NB4 (cell line): ENCODE data around the gene NSUN7.
A peak's percentile ranks its signal among the peaks of the same experiment; 100 is the strongest.

Experiments used
- DNase-seq: peaks from one replicate; pipeline ENCODE4 v3.0.0; 2010; ENCODE audit warnings: low read depth
- H3K4me3 ChIP-seq: one replicate; pipeline ENCODE4 v1.5.1; 2011; ENCODE audit warnings: mild to moderate bottlenecking, low read depth, low read length, moderate library complexity
- MAX ChIP-seq: IDR thresholded peaks from 2 replicates; pipeline ENCODE4 v1.6.1; 2011; ENCODE audit warnings: low read depth, low read length
- MYC ChIP-seq: IDR thresholded peaks from 2 replicates; pipeline ENCODE4 v1.6.1; 2011; ENCODE audit warnings: low read depth, low read length
- POLR2A ChIP-seq: IDR thresholded peaks from 2 replicates; pipeline ENCODE4 v1.6.1; 2011; ENCODE audit warnings: mild to moderate bottlenecking; ENCODE audit not compliant: insufficient read length; ENCODE audit errors: extremely low read depth
- TF ChIP-seq, protein P1 (sequence below): IDR thresholded peaks from one replicate; pipeline ENCODE4 v1.5.1; 2012; ENCODE audit warnings: low read depth, low read length

NSUN7 gene

GRCh38 chr4:40769266-40769665 lies 19.5 kb downstream of the NSUN7 start:
- DNase-seq: no peak

GRCh38 chr4:40778090-40778489 lies 28.3 kb downstream of the NSUN7 start:
- TF ChIP-seq, protein P1, sequence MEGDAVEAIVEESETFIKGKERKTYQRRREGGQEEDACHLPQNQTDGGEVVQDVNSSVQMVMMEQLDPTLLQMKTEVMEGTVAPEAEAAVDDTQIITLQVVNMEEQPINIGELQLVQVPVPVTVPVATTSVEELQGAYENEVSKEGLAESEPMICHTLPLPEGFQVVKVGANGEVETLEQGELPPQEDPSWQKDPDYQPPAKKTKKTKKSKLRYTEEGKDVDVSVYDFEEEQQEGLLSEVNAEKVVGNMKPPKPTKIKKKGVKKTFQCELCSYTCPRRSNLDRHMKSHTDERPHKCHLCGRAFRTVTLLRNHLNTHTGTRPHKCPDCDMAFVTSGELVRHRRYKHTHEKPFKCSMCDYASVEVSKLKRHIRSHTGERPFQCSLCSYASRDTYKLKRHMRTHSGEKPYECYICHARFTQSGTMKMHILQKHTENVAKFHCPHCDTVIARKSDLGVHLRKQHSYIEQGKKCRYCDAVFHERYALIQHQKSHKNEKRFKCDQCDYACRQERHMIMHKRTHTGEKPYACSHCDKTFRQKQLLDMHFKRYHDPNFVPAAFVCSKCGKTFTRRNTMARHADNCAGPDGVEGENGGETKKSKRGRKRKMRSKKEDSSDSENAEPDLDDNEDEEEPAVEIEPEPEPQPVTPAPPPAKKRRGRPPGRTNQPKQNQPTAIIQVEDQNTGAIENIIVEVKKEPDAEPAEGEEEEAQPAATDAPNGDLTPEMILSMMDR: no peak
- TF ChIP-seq MAX: no peak
- TF ChIP-seq MYC: no peak
- no peak for TF ChIP-seq POLR2A
- DNase-seq: no peak
- H3K4me3 ChIP-seq: no peak overlapping the region

More at GRCh38 chr4:40769266-40769665, 19.5 kb downstream of the NSUN7 start:
- no peak for TF ChIP-seq POLR2A
- no peak for TF ChIP-seq MYC
- no peak for TF ChIP-seq MAX
- TF ChIP-seq, protein P1: no peak
- no peak overlapping the region for H3K4me3 ChIP-seq

- no peak overlapping the region for H3K4me3 ChIP-seq
- DNase-seq: no peak
- no peak for TF ChIP-seq POLR2A
- TF ChIP-seq MAX: no peak
- TF ChIP-seq, protein P1: no peak
- TF ChIP-seq MYC: no peak
Observed at GRCh38 chr4:40782876-40783275, 33.1 kb downstream of the NSUN7 start.

DNA sequence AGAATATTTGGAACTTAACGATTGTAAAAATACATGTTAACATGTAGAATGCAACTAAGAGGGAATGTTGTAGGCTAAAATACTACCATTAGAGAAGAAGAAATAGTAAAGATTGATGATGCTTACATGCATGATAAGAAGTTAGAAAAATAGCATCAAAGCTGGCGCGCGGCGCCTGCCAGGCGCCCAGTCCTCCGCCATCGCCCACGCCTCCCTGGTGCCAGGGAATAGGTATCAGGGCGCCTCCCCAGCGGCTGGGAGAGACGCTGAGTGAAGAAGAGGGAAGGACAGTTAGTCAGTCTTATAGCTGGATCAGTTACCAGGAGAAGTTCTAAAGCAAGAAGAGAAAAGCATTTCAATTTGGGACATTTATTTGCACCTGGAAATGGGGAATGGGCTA lies 36.0 kb downstream of the NSUN7 start:
- no peak for TF ChIP-seq POLR2A
- H3K4me3 ChIP-seq: no peak overlapping the region
- DNase-seq: no peak

GRCh38 chr4:40788331-40788730 lies 38.6 kb downstream of the NSUN7 start:
- H3K4me3 ChIP-seq: no peak overlapping the region
- no peak for TF ChIP-seq MAX
- TF ChIP-seq POLR2A: no peak

GRCh38 chr4:40789031-40789430 lies 39.3 kb downstream of the NSUN7 start:
- DNase-seq: peak; percentile 21
- no peak for TF ChIP-seq MYC
- TF ChIP-seq MAX: no peak
- TF ChIP-seq POLR2A: no peak
- TF ChIP-seq, protein P1: no peak
- no peak overlapping the region for H3K4me3 ChIP-seq

More at GRCh38 chr4:40788331-40788730, 38.6 kb downstream of the NSUN7 start:
- DNase-seq: no peak

DNA sequence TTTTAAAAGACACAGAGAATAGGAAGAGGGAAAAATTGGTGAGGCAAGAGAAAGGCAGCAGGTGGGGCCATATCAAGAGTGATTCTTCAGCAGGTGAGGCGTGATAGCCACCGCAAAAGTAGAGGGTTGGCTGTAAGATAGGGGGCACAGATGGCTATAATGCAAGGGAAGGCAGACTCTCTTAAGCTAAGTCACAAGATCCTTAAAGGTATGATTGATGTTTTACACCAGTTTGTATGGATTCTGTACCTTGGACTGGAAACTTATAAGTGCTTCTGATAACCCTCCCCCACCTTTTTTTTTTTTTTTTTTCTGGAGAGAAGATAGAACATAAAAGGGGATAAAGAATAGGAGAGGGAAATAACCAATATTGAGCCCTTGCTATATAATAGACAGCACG lies 40.0 kb downstream of the NSUN7 start:
- no peak overlapping the region for H3K4me3 ChIP-seq
- DNase-seq: no peak
- TF ChIP-seq, protein P1: no peak
- no peak for TF ChIP-seq MAX
- no peak for TF ChIP-seq MYC
- TF ChIP-seq POLR2A: no peak
